Measurements from ENCODE around the gene C1R.
"Not testable (repeated sequence)": the region's sequence is repeated elsewhere in the genome, so short reads cannot be mapped to it uniquely, and the experiment has no call there.

Gene C1R

DNA sequence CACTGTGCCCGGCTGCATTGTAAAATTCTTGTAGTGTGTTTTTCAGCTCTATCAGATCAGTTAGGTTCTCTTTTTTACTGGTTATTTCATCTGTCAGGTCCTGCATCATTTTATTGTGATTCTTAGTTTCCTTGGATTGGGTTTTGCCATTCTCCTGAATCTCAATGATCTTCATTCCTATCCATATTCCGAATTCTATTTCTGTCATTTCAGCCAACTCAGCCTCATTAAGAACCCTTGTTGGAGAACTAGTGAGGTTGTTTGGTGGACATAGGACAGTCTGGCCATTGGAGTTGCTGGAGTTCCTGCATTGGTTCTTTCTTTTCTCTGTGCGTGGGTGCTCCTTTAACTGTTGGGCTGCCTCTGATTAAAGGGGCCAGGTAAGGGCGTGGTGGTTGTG lies 37.3 kb downstream of the C1R start:
- H3K4me3 ChIP-seq (ENCODE audit: low read depth, low read length) = no peak overlapping the region
- TF ChIP-seq, protein P1, sequence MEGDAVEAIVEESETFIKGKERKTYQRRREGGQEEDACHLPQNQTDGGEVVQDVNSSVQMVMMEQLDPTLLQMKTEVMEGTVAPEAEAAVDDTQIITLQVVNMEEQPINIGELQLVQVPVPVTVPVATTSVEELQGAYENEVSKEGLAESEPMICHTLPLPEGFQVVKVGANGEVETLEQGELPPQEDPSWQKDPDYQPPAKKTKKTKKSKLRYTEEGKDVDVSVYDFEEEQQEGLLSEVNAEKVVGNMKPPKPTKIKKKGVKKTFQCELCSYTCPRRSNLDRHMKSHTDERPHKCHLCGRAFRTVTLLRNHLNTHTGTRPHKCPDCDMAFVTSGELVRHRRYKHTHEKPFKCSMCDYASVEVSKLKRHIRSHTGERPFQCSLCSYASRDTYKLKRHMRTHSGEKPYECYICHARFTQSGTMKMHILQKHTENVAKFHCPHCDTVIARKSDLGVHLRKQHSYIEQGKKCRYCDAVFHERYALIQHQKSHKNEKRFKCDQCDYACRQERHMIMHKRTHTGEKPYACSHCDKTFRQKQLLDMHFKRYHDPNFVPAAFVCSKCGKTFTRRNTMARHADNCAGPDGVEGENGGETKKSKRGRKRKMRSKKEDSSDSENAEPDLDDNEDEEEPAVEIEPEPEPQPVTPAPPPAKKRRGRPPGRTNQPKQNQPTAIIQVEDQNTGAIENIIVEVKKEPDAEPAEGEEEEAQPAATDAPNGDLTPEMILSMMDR (IDR thresholded peaks at IDR 0.05; ENCODE audit: borderline replicate concordance, insufficient read depth, low read depth, low read length) = no peak

DNA sequence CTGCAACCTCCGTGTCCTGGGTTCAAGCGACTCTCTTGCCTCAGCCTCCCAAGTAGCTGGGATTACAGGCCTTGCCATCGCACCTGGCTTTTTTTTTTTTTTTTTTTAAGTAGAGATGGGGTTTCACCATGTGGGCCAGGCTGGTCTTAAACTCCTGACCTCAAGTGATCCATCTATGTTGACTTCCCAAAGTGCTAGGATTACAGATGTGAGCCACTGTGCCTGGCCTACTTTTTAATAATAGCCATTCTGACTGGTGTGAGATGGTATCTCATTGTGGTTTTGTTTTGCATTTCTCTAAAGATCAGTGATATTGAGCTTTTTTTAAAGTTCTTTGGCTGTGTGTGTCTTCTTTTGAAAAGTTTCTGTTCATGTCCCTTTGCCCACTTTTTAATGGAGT lies 42.3 kb downstream of the C1R start:
- H3K4me3 ChIP-seq (ENCODE audit: low read depth, low read length) = not testable (repeated sequence)

DNA sequence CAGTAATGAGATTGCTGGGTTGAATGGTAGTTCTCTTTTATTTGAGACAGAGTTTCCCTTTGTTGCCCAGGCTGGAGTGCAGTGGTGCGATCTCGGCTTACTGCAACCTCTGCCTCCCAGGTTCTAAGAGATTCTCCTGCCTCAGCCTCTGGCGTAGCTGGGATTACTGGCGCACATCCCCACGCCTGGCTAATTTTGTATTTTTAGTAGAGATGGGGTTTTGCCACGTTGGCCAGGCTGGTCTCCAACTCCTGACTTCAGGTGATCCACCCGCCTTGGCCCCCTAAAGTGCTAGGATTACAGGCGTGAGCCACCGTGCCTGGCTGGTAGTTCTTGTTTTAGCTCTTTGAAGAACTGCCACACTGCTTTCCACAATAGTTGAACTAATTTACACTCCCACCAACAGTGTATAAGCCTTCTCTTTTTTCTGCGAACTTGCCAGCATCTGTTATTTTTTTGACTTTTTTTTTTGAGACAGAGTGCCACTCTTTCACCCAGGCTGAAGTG lies 42.7 kb downstream of the C1R start:
- not testable (repeated sequence) for H3K4me3 ChIP-seq (ENCODE audit: low read depth, low read length)

DNA sequence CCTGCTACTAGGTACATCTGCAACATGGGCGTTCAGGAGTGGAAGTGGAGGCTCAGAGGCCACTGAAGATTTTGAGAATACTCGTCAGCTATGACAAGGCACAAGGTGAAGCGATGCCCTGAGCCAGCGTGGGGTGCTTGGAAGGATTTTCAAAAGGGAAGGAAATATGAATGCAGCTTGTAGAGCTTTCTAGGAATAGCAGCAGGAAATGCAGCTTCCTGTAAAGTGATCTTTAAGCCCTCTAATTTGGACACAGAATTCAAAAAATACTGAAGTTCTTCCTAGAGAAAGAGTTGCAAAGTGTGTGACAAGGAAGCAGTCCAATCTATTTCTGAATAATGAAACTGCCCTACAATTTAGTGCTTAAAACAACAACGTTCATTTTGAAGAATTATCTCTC lies 44.9 kb downstream of the C1R start:
- TF ChIP-seq, protein P1 (IDR thresholded peaks at IDR 0.05; ENCODE audit: borderline replicate concordance, insufficient read depth, low read depth, low read length) = no peak
- no peak overlapping the region for H3K4me3 ChIP-seq (ENCODE audit: low read depth, low read length)

DNA sequence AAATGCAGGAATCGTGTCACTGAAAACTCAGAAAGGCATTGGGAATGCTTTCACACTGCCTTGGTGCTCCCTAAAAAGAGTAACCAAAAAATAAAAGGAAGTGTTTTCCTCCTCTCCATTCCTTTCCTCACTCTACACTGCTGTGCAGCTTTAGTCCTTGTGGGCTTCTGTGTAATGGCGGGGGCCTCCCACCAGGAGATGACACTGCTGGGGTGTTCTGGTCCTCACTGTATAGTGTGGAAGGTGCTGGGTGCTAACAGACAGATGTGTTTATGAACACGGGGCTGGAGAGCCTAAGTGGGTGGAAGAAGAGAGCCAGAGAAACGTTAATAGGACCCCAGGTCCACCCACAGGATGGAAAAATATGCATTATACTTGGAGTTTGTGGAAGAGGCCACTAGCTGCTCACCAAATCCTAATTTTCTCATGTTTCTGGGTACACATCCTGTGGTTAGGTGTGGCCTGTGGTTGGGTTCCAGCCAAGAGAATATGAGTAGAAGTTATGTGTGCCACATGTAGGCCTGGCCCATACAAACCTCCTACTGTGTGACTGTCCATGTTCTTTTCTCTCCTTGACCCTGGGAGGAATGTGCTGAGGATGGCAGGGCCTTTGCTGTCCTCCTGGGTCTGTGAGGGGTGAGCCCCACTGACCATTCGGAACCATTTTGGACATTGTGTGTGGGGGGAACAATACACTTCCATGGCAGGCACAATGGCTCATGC lies 45.7 kb downstream of the C1R start:
- no peak overlapping the region for H3K4me3 ChIP-seq (ENCODE audit: low read depth, low read length)
- TF ChIP-seq, protein P1 (IDR thresholded peaks at IDR 0.05; ENCODE audit: borderline replicate concordance, insufficient read depth, low read depth, low read length) = no peak

DNA sequence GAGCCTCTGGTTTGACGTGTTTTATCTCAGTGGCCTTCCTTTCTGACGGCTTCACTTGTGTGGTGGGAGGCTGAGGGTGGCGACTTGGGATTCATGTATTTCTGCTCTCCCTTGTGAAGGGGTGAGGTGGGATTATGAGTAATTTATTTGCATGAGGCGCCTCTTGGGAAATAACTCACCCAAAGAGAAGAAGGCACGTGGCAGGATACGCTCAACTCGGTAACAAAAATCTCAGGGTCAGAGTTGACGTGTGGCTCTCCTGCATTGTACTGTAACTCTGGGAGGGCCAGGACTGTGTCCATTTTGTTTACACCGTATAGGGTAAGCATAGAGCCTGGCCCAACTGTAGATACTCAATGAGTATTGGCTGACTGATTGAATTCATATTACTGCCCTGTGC lies 46.3 kb downstream of the C1R start:
- TF ChIP-seq, protein P1 (IDR thresholded peaks at IDR 0.05; ENCODE audit: borderline replicate concordance, insufficient read depth, low read depth, low read length) = no peak
- no peak overlapping the region for H3K4me3 ChIP-seq (ENCODE audit: low read depth, low read length)

DNA sequence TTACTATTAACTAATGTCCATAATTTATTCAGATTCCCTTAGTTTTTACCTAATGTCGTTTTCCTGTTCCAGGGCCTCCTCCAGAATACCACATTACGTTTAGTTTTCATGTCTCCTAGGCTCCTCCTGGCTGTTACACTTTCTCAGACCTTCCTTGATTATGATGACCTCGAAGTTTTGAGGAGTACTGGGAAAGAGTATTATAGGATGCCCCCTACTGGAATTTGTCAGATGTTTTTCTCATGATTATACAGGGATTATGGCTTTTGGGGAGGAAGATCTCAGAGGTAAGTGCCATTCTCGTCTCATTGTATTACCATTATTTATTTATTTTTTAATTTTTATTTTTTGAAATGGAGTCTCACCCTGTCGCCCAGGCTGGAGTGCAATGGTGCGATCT lies 49.4 kb downstream of the C1R start:
- H3K4me3 ChIP-seq (ENCODE audit: low read depth, low read length) = no peak overlapping the region
- TF ChIP-seq, protein P1 (IDR thresholded peaks at IDR 0.05; ENCODE audit: borderline replicate concordance, insufficient read depth, low read depth, low read length) = no peak

DNA sequence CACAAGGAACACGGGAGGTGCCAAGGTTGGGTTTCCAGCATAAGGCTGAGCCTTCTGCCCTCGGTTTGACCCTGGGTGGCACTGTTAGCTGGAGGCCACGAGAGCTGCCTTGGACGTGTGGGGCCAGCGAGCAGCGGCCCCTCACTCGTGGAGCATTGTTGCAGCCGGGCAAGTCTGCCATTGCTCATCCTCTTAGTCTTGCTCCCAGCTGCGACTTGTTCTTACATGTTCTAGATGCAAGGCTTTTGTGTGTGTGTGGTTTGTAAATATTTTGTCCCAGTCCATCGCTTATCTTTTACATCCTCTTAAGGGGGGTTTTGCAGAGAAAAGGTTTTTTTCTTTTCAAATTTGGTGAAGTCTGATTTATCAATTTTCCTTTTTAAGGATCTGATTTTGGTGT lies 52.8 kb downstream of the C1R start:
- TF ChIP-seq, protein P1 (IDR thresholded peaks at IDR 0.05; ENCODE audit: borderline replicate concordance, insufficient read depth, low read depth, low read length) = no peak
- H3K4me3 ChIP-seq (ENCODE audit: low read depth, low read length) = no peak overlapping the region
